HL-60 (cell line): Measurements from ENCODE around the gene PACRG.

ENCODE experiments used
- GABPA ChIP-seq: IDR thresholded peaks from 2 replicates; pipeline ENCODE4 v1.6.1; 2012; ENCODE audit warnings: low read depth
- POLR2AphosphoS5 ChIP-seq: IDR thresholded peaks from 2 replicates; pipeline ENCODE4 v1.6.1; 2012; ENCODE audit warnings: low read depth
- SPI1 ChIP-seq: IDR thresholded peaks from 2 replicates; pipeline ENCODE4 v1.6.1; 2012; ENCODE audit warnings: low read depth, mild to moderate bottlenecking, borderline replicate concordance
- TF ChIP-seq, protein P1 (sequence below): IDR thresholded peaks from one replicate; pipeline ENCODE4 v1.5.1; 2011; ENCODE audit warnings: low read length, control low read depth, inconsistent platforms; ENCODE audit not compliant: insufficient read depth
- TF ChIP-seq, protein P2 (sequence below): IDR thresholded peaks from 2 replicates; pipeline ENCODE4 v1.6.1; 2012; ENCODE audit warnings: low read depth; ENCODE audit not compliant: insufficient replicate concordance

DNA sequence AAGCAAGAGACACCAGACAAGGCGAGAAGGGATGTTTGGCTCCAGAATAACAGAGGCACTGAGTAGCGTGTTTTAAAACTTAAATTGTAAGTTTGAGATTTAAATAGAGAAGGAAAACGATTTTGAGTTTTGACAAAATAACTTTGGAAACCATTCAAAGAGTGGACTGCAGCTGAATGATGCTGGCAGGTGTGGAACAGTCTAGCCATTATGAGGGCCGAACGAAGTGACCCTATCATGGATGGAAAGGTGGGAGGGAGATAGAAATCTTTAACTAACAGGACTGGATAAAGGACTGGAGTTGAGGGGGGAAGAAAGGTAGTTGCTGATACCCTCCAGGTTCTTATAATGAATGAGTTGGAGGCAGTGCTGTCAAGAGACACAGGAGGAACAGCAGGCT, 248.4 kb downstream of the PACRG start:
- TF ChIP-seq POLR2AphosphoS5 (no peak), GABPA (no peak), SPI1 (no peak)
- TF ChIP-seq, protein P1, sequence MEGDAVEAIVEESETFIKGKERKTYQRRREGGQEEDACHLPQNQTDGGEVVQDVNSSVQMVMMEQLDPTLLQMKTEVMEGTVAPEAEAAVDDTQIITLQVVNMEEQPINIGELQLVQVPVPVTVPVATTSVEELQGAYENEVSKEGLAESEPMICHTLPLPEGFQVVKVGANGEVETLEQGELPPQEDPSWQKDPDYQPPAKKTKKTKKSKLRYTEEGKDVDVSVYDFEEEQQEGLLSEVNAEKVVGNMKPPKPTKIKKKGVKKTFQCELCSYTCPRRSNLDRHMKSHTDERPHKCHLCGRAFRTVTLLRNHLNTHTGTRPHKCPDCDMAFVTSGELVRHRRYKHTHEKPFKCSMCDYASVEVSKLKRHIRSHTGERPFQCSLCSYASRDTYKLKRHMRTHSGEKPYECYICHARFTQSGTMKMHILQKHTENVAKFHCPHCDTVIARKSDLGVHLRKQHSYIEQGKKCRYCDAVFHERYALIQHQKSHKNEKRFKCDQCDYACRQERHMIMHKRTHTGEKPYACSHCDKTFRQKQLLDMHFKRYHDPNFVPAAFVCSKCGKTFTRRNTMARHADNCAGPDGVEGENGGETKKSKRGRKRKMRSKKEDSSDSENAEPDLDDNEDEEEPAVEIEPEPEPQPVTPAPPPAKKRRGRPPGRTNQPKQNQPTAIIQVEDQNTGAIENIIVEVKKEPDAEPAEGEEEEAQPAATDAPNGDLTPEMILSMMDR: no peak
- TF ChIP-seq, protein P2, sequence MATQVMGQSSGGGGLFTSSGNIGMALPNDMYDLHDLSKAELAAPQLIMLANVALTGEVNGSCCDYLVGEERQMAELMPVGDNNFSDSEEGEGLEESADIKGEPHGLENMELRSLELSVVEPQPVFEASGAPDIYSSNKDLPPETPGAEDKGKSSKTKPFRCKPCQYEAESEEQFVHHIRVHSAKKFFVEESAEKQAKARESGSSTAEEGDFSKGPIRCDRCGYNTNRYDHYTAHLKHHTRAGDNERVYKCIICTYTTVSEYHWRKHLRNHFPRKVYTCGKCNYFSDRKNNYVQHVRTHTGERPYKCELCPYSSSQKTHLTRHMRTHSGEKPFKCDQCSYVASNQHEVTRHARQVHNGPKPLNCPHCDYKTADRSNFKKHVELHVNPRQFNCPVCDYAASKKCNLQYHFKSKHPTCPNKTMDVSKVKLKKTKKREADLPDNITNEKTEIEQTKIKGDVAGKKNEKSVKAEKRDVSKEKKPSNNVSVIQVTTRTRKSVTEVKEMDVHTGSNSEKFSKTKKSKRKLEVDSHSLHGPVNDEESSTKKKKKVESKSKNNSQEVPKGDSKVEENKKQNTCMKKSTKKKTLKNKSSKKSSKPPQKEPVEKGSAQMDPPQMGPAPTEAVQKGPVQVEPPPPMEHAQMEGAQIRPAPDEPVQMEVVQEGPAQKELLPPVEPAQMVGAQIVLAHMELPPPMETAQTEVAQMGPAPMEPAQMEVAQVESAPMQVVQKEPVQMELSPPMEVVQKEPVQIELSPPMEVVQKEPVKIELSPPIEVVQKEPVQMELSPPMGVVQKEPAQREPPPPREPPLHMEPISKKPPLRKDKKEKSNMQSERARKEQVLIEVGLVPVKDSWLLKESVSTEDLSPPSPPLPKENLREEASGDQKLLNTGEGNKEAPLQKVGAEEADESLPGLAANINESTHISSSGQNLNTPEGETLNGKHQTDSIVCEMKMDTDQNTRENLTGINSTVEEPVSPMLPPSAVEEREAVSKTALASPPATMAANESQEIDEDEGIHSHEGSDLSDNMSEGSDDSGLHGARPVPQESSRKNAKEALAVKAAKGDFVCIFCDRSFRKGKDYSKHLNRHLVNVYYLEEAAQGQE: no peak
